SK-N-SH (cell line): ENCODE data around the gene ZNF750. TPM values are rescaled to one million over a fixed set of nuclear protein-coding genes. Genes with fewer than 3 reads are reported as not detected.

Source experiments
- CTCF ChIA-PET: fragments of 300-600, 350-600 bp; formaldehyde crosslinking; extraction: SDS; loops from one replicate; lab custom pipeline; 2021; lab: Yijun Ruan, JAX
- POLR2A ChIA-PET: fragments of 350-600 bp; sonication (Branson Sonifier 250); formaldehyde crosslinking; extraction: SDS; loops from one replicate; lab custom pipeline; 2020; ENCODE audit warnings: antibody characterized with exemption, inconsistent platforms; lab: Yijun Ruan, JAX
- DNase-seq: peaks from one replicate; pipeline ENCODE4 v3.0.0; 2012
- H2AFZ ChIP-seq: fragments of 200-600 bp; sonication (generic); 2 replicates; pipeline ENCODE4 v1.8.1; 2016; ENCODE audit warnings: antibody characterized with exemption, mild to moderate bottlenecking, low read depth
- H3F3A ChIP-seq: fragments of 200-600 bp; sonication (generic); replicated peaks from 2 replicates; pipeline ENCODE3; 2016; ENCODE audit warnings: antibody characterized with exemption, mild to moderate bottlenecking; ENCODE audit not compliant: insufficient read depth
- H3K27ac ChIP-seq, 2 experiments: fragments of 200-500 bp in 1 of 2; fragments of 200-600 bp in 1 of 2; sonication (Bioruptor generic) in 1 of 2; sonication (generic), shearing (Covaris generic) in 1 of 2; 2 replicates each; pipeline versions ENCODE4 v1.5.1 to v1.6.1; 2014 to 2016; ENCODE audit warnings: low read depth in 2 of 2, inconsistent platforms in 1 of 2, low read length in 1 of 2, mild to moderate bottlenecking in 1 of 2, mixed read lengths in 1 of 2
- H3K27me3 ChIP-seq: fragments of 200-600 bp; sonication (generic), shearing (Covaris generic); 2 replicates; pipeline ENCODE4 v1.6.1; 2016; ENCODE audit warnings: mixed run types; ENCODE audit not compliant: insufficient read depth
- H3K36me3 ChIP-seq, 2 experiments: fragments of 200-500 bp in 1 of 2; fragments of 200-600 bp in 1 of 2; sonication (Bioruptor generic) in 1 of 2; sonication (generic) in 1 of 2; replicated peaks in 1 of 2; 2 replicates each; pipeline versions ENCODE3 to v1.5.1; 2014 to 2016; ENCODE audit warnings: low read length in 1 of 2, mild to moderate bottlenecking in 1 of 2; ENCODE audit not compliant: insufficient read depth in 2 of 2, control insufficient read depth in 1 of 2
- H3K4me1 ChIP-seq, 2 experiments: fragments of 200-500 bp in 1 of 2; fragments of 200-600 bp in 1 of 2; sonication (Bioruptor generic) in 1 of 2; sonication (generic), shearing (Covaris generic) in 1 of 2; 2 replicates each; pipeline versions ENCODE4 v1.5.1 to v1.6.1; 2014 to 2016; ENCODE audit warnings: low read depth in 1 of 2, low read length in 1 of 2, mixed run types in 1 of 2; ENCODE audit not compliant: insufficient read depth in 2 of 2, control insufficient read depth in 1 of 2
- H3K4me2 ChIP-seq: fragments of 200-600 bp; sonication (generic), shearing (Covaris generic); 2 replicates; pipeline ENCODE4 v1.6.1; 2017; ENCODE audit warnings: mixed run types
- H3K4me3 ChIP-seq, 2 experiments: fragments of 200-500 bp in 1 of 2; fragments of 200-600 bp in 1 of 2; sonication (Bioruptor generic) in 1 of 2; sonication (generic), shearing (Covaris generic) in 1 of 2; 2 replicates each; pipeline versions ENCODE4 v1.5.1 to v1.8.1; 2014 to 2016; ENCODE audit warnings: low read depth in 2 of 2, inconsistent platforms in 1 of 2, low read length in 1 of 2, mild to moderate bottlenecking in 1 of 2, mixed read lengths in 1 of 2, moderate library complexity in 1 of 2
- H3K79me2 ChIP-seq: fragments of 200-600 bp; sonication (generic); 2 replicates; pipeline ENCODE4 v1.8.1; 2017; ENCODE audit warnings: mild to moderate bottlenecking; ENCODE audit not compliant: insufficient read depth
- H3K9ac ChIP-seq: fragments of 200-600 bp; sonication (generic); 2 replicates; pipeline ENCODE4 v1.6.1; 2017; ENCODE audit warnings: mixed run types
- H3K9me2 ChIP-seq: fragments of 200-600 bp; sonication (generic); 2 replicates; pipeline ENCODE4 v1.6.1; 2017; ENCODE audit warnings: mixed run types
- H3K9me3 ChIP-seq: fragments of 200-600 bp; sonication (generic); 2 replicates; pipeline ENCODE4 v1.6.1; 2017; ENCODE audit warnings: mixed run types, mild to moderate bottlenecking, moderate library complexity
- H4K20me1 ChIP-seq: fragments of 200-600 bp; sonication (generic); 2 replicates; pipeline ENCODE4 v1.6.1; 2017; ENCODE audit warnings: mild to moderate bottlenecking, mixed run types; ENCODE audit not compliant: insufficient read depth
- CHD2 ChIP-seq: fragments of 150-350 bp; IDR thresholded peaks from 2 replicates; pipeline ENCODE4 v1.6.1; 2018; ENCODE audit warnings: low read length; ENCODE audit not compliant: partially characterized antibody
- ELF1 ChIP-seq: IDR thresholded peaks from 2 replicates; pipeline ENCODE4 v1.4.0; 2012
- EP300 ChIP-seq, 2 experiments: IDR thresholded peaks; 2 replicates each; pipeline versions ENCODE4 v1.4.0 to v1.6.1; 2012; ENCODE audit warnings: borderline replicate concordance in 1 of 2, low read depth in 1 of 2, low read length in 1 of 2
- EZH2phosphoT487 ChIP-seq: fragments of 200-600 bp; sonication (generic); IDR thresholded peaks from 2 replicates; pipeline ENCODE4 v1.6.1; 2017; ENCODE audit warnings: low read depth, mixed run types, mild to moderate bottlenecking, antibody characterized with exemption, moderate library complexity, borderline replicate concordance
- FOSL2 ChIP-seq: IDR thresholded peaks from 2 replicates; pipeline ENCODE4 v1.4.0; 2012; ENCODE audit warnings: low read depth, mild to moderate bottlenecking, moderate library complexity, borderline replicate concordance
- FOXM1 ChIP-seq: IDR thresholded peaks from 2 replicates; pipeline ENCODE4 v1.4.0; 2012; ENCODE audit warnings: low read depth, mild to moderate bottlenecking
- GABPA ChIP-seq: IDR thresholded peaks from 2 replicates; pipeline ENCODE4 v1.4.0; 2012; ENCODE audit warnings: low read depth, mild to moderate bottlenecking
- JUND ChIP-seq: IDR thresholded peaks from 2 replicates; pipeline ENCODE4 v1.4.0; 2012
- MXI1 ChIP-seq: IDR thresholded peaks from 2 replicates; pipeline ENCODE4 v1.6.1; 2012; ENCODE audit warnings: mild to moderate bottlenecking, low read depth, low read length, improper control_type of control experiment
- POLR2AphosphoS5 ChIP-seq: IDR thresholded peaks from 2 replicates; pipeline ENCODE4 v1.6.1; 2012; ENCODE audit warnings: low read depth, low read length
- RAD21 ChIP-seq: IDR thresholded peaks from 2 replicates; pipeline ENCODE4 v1.6.1; 2012; ENCODE audit warnings: mild to moderate bottlenecking, low read length
- RCOR1 ChIP-seq: fragments of 150-350 bp; IDR thresholded peaks from 2 replicates; pipeline ENCODE4 v1.6.1; 2017; ENCODE audit warnings: antibody characterized with exemption, low read length
- RXRA ChIP-seq: IDR thresholded peaks from 2 replicates; pipeline ENCODE4 v1.4.0; 2012; ENCODE audit warnings: low read depth, mild to moderate bottlenecking, borderline replicate concordance
- SMC3 ChIP-seq: IDR thresholded peaks from 2 replicates; pipeline ENCODE4 v1.6.1; 2012; ENCODE audit warnings: low read depth, low read length, improper control_type of control experiment
- TAF1 ChIP-seq: IDR thresholded peaks from 2 replicates; pipeline ENCODE4 v1.6.1; 2012; ENCODE audit warnings: low read depth, mild to moderate bottlenecking, low read length, moderate library complexity, borderline replicate concordance
- TCF12 ChIP-seq: IDR thresholded peaks from 2 replicates; pipeline ENCODE4 v1.4.0; 2012
- WGBS: methylation state at CpG from one replicate; pipeline ENCODE4 v1.1.6; 2017; ENCODE audit warnings: low lambda C conversion rate; 5-methylcytosine and 5-hydroxymethylcytosine counted together
- polyA plus RNA-seq, 3 experiments: library from polyadenylated mRNA; depleted of rRNA; stranded (reverse); fragments of >200 nt; gene quantifications; 2 replicates each; pipeline ENCODE4 v1.2.3, GENCODE V29; 2012
- TF ChIP-seq, protein P1 (sequence below): IDR thresholded peaks from 2 replicates; pipeline ENCODE4; 2012
- TF ChIP-seq, protein P2 (sequence below): fragments of 200-600 bp; sonication (generic); IDR thresholded peaks from 2 replicates; pipeline ENCODE4 v1.6.1; 2017; ENCODE audit warnings: antibody characterized with exemption, mild to moderate bottlenecking, moderate library complexity
- TF ChIP-seq, protein P3 (sequence below): fragments of 150-350 bp; IDR thresholded peaks from 2 replicates; pipeline ENCODE4 v1.6.1; 2017; ENCODE audit warnings: antibody characterized with exemption, low read length, low read depth, borderline replicate concordance
- TF ChIP-seq, protein P4 (sequence below): IDR thresholded peaks from 2 replicates; pipeline ENCODE4 v1.4.0; 2012; ENCODE audit warnings: low read depth
- TF ChIP-seq, protein P5 (sequence below): IDR thresholded peaks from 2 replicates; pipeline ENCODE4 v1.4.0; 2012; ENCODE audit warnings: low read depth, borderline replicate concordance

ZNF750 gene
- polyA plus RNA-seq, 1 of the 3 experiments (the other 2 are of a cell fraction): not detected

DNA sequence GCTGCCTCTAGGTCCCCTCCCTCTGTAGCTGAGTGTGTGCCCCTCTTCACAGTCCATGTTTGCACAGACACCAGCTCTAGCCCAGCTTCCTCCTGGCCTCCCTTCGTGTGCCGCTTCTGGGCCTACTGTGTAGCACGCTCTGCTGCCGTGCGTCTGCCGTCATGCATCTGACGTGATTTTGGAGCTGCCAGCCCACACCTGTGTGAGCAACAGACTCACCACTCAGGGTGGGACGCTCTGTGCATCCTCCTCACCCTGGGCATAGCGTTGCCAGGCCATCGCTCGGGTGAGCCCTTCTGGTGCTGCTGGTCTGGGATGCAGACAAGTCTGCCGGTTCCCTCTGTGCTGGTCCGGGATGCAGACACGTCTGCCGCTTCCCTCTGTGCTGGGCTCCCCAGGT is 39.4 kb upstream of the ZNF750 start:
- TF ChIP-seq MXI1 (no peak), ELF1 (no peak), TCF12 (no peak), FOSL2 (no peak)
- CTCF ChIA-PET: interaction anchor here (1.0 kb wide), 1 partner anchor 97 kb away, joined by 3 read pairs; no protein-coding TSS in a partner anchor
- no peak for DNase-seq
- H4K20me1 ChIP-seq: no peaks in the 10 kb centered on the region
- H2AFZ ChIP-seq: no peak overlapping the region
- peaks cover 27% of the 10 kb centered on the region; the same call in 1 of the 2 replicates for H3K79me2 ChIP-seq
- peaks cover 0 to 42% of the 10 kb centered on the region in 2 experiments; a peak in 1 of 4 replicates for H3K4me1 ChIP-seq
- POLR2A ChIA-PET: no interaction called here
- no peaks in the 10 kb centered on the region for H3K36me3 ChIP-seq
- 97% methylated on average over 13 of the region's 15 CpGs for WGBS
- H3K4me2 ChIP-seq: no peak overlapping the region
- no peak overlapping the region; a peak in 1 of 4 replicates for H3K27ac ChIP-seq
- no peak overlapping the region for H3K4me3 ChIP-seq
- no peak overlapping the region for H3K9ac ChIP-seq
- no peaks in the 10 kb centered on the region for H3K27me3 ChIP-seq
- no peaks in the 10 kb centered on the region for H3K9me3 ChIP-seq
- H3F3A ChIP-seq: peaks cover 8% of the 10 kb centered on the region
- H3K9me2 ChIP-seq: no peaks in the 10 kb centered on the region

DNA sequence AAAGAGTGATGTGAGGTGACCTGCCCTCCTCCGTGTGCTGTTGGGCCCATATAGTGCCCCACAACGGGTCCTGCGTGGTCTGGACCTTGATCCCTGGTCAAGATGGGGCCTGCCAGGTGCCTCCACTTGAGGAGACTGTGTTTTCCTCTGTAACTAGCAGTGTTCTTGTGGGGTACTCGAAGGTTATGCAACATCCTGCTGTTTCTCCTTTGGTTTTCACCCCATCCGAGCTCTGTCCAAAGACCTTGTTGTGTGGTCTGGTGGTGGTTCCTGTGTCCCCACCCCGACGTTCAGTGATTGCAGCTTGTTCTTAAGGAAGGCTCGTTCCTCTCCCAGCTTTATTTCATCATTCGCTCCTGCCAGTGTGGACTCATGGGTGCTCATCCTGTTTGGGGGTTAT is 38.7 kb upstream of the ZNF750 start:
- no peak overlapping the region for H3K4me3 ChIP-seq
- CTCF ChIA-PET: interaction anchor here (1.0 kb wide), 1 partner anchor 96 kb away, joined by 3 read pairs; no protein-coding TSS in a partner anchor

More for the DNA sequence above, 38.7 kb upstream of the ZNF750 start:
- no peak overlapping the region for H2AFZ ChIP-seq
- H3K36me3 ChIP-seq: no peaks in the 10 kb centered on the region
- no peaks in the 10 kb centered on the region for H3K9me3 ChIP-seq
- POLR2A ChIA-PET: no interaction called here
- H3F3A ChIP-seq: peaks cover 8% of the 10 kb centered on the region
- H4K20me1 ChIP-seq: no peaks in the 10 kb centered on the region
- no peaks in the 10 kb centered on the region for H3K27me3 ChIP-seq
- H3K4me1 ChIP-seq: peaks cover 0 to 34% of the 10 kb centered on the region in 2 experiments; a peak in 1 of 4 replicates
- DNase-seq: no peak
- H3K9ac ChIP-seq: no peak overlapping the region
- peaks cover 27% of the 10 kb centered on the region; the same call in 1 of the 2 replicates for H3K79me2 ChIP-seq
- no peaks in the 10 kb centered on the region for H3K9me2 ChIP-seq
- WGBS: 85% methylated on average over 9 of the region's 9 CpGs
- no peak overlapping the region for H3K4me2 ChIP-seq
- H3K27ac ChIP-seq: no peak overlapping the region
- TF ChIP-seq, protein P1, sequence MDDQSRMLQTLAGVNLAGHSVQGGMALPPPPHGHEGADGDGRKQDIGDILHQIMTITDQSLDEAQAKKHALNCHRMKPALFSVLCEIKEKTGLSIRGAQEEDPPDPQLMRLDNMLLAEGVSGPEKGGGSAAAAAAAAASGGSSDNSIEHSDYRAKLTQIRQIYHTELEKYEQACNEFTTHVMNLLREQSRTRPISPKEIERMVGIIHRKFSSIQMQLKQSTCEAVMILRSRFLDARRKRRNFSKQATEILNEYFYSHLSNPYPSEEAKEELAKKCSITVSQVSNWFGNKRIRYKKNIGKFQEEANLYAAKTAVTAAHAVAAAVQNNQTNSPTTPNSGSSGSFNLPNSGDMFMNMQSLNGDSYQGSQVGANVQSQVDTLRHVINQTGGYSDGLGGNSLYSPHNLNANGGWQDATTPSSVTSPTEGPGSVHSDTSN: no peak
- TF ChIP-seq SMC3 (no peak), RAD21 (no peak), FOSL2 (no peak), EZH2phosphoT487 (no peak), TCF12 (no peak), FOXM1 (no peak), POLR2AphosphoS5 (no peak), TAF1 (no peak), RXRA (no peak), ELF1 (no peak), CHD2 (no peak), JUND (no peak), GABPA (no peak), RCOR1 (no peak), EP300 (IDR thresholded peaks at IDR 0.05; ENCODE audit: borderline replicate concordance in 1 of 2, low read depth in 1 of 2, low read length in 1 of 2) (no peak)
- TF ChIP-seq, protein P2, sequence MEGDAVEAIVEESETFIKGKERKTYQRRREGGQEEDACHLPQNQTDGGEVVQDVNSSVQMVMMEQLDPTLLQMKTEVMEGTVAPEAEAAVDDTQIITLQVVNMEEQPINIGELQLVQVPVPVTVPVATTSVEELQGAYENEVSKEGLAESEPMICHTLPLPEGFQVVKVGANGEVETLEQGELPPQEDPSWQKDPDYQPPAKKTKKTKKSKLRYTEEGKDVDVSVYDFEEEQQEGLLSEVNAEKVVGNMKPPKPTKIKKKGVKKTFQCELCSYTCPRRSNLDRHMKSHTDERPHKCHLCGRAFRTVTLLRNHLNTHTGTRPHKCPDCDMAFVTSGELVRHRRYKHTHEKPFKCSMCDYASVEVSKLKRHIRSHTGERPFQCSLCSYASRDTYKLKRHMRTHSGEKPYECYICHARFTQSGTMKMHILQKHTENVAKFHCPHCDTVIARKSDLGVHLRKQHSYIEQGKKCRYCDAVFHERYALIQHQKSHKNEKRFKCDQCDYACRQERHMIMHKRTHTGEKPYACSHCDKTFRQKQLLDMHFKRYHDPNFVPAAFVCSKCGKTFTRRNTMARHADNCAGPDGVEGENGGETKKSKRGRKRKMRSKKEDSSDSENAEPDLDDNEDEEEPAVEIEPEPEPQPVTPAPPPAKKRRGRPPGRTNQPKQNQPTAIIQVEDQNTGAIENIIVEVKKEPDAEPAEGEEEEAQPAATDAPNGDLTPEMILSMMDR: no peak
- TF ChIP-seq, protein P3, sequence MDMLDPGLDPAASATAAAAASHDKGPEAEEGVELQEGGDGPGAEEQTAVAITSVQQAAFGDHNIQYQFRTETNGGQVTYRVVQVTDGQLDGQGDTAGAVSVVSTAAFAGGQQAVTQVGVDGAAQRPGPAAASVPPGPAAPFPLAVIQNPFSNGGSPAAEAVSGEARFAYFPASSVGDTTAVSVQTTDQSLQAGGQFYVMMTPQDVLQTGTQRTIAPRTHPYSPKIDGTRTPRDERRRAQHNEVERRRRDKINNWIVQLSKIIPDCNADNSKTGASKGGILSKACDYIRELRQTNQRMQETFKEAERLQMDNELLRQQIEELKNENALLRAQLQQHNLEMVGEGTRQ: no peak
- TF ChIP-seq, protein P4, sequence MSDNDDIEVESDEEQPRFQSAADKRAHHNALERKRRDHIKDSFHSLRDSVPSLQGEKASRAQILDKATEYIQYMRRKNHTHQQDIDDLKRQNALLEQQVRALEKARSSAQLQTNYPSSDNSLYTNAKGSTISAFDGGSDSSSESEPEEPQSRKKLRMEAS: no peak
- TF ChIP-seq, protein P5, sequence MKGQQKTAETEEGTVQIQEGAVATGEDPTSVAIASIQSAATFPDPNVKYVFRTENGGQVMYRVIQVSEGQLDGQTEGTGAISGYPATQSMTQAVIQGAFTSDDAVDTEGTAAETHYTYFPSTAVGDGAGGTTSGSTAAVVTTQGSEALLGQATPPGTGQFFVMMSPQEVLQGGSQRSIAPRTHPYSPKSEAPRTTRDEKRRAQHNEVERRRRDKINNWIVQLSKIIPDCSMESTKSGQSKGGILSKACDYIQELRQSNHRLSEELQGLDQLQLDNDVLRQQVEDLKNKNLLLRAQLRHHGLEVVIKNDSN: no peak
